GM12891 (cell line): ENCODE measurements around the gene RSBN1.

Experiments
- POLR2A ChIP-seq: IDR thresholded peaks from 2 replicates; pipeline ENCODE4 v1.6.1; 2011; ENCODE audit warnings: low read depth, low read length, control low read depth
- POLR2AphosphoS5 ChIP-seq: IDR thresholded peaks from 2 replicates; pipeline ENCODE4 v1.6.1; 2011; ENCODE audit warnings: low read depth, low read length, control low read depth
- SPI1 ChIP-seq: IDR thresholded peaks from 2 replicates; pipeline ENCODE4 v1.6.1; 2011; ENCODE audit warnings: low read depth, low read length, control low read depth

DNA sequence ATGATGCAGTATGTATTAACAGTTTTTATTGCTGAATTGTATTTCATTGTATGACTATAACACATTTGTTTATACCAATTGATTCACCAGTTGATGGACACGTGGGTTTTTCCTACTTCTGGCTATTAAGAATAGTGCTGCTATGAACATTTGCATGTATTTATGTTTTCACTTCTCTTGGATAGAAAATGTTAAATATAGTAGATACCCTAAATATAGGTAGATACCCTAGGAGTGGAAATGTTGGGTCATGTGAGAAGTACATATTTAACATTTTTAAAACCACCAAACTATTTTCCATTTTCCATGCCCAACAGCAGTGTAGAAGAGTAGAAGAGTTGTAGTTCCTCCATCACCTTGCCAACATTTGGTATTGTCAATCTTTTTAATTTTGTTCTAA lies 60.8 kb downstream of the RSBN1 start:
- TF ChIP-seq POLR2A, result no peak
- no peak for TF ChIP-seq POLR2AphosphoS5
- TF ChIP-seq SPI1, result no peak
